GM18519 (cell line): ENCODE measurements around the gene CRADD.
"Not testable (repeated sequence)": the region's sequence is repeated elsewhere in the genome, so short reads cannot be mapped to it uniquely, and the experiment has no call there.

Experiments used
- ATAC-seq: cut with Tn5 transposase; IDR thresholded peaks from one replicate; pipeline ENCODE4 v1.9.1; 2021; ENCODE audit warnings: mild to moderate bottlenecking, moderate library complexity; ENCODE audit not compliant: unreplicated experiment, low FRiP score

The CRADD gene

GRCh38 chr12:93780101-93780641, 103.0 kb downstream of the CRADD start:
- no peak for ATAC-seq

- not testable (repeated sequence) for ATAC-seq
Measured at GRCh38 chr12:93780886-93781285, 103.7 kb downstream of the CRADD start.

GRCh38 chr12:93781961-93782360, 104.8 kb downstream of the CRADD start:
- ATAC-seq: not testable (repeated sequence)

GRCh38 chr12:93782853-93783252, 105.7 kb downstream of the CRADD start:
- ATAC-seq: no peak

GRCh38 chr12:93783832-93784231, 106.7 kb downstream of the CRADD start:
- no peak for ATAC-seq

GRCh38 chr12:93784339-93785086, 107.3 kb downstream of the CRADD start:
- ATAC-seq: no peak

- ATAC-seq: no peak
Measured at GRCh38 chr12:93785249-93786010, 108.3 kb downstream of the CRADD start.

- ATAC-seq: no peak
Measured at GRCh38 chr12:93786656-93787397, 109.7 kb downstream of the CRADD start.

- no peak for ATAC-seq
Measured at GRCh38 chr12:93788853-93789252, 111.7 kb downstream of the CRADD start.

- ATAC-seq: no peak
Measured at GRCh38 chr12:93789767-93790166, 112.6 kb downstream of the CRADD start.

GRCh38 chr12:93790472-93791152, 113.4 kb downstream of the CRADD start:
- no peak for ATAC-seq

- no peak for ATAC-seq
Measured at GRCh38 chr12:93793007-93793406, 115.8 kb downstream of the CRADD start.

- no peak for ATAC-seq
Measured at GRCh38 chr12:93793983-93794382, 116.8 kb downstream of the CRADD start.

GRCh38 chr12:93794738-93795137, 117.6 kb downstream of the CRADD start:
- no peak for ATAC-seq

GRCh38 chr12:93795352-93795751, 118.2 kb downstream of the CRADD start:
- ATAC-seq: no peak

- ATAC-seq: no peak
Measured at GRCh38 chr12:93796729-93797128, 119.6 kb downstream of the CRADD start.

- no peak for ATAC-seq
Measured at GRCh38 chr12:93798279-93799151, 121.3 kb downstream of the CRADD start.

GRCh38 chr12:93801666-93802065, 124.5 kb downstream of the CRADD start:
- ATAC-seq: not testable (repeated sequence)

GRCh38 chr12:93802293-93802692, 125.1 kb downstream of the CRADD start:
- ATAC-seq: no peak
